Activated naive CD8-positive, alpha-beta T cell treated with anti-CD3 and anti-CD28 coated beads, Interleukin-2, amount 50 U/mL, for 24 hours (primary cell): ENCODE results near the gene AP1G1.

Source experiments
- ATAC-seq: fragments of 150-1000 bp; cut with Tn5 transposase; one replicate; pipeline ENCODE4 v1.10.0; 2021
- DNase-seq: peaks from one replicate; pipeline ENCODE4 v3.0.0; 2021
- H3K27ac Mint-ChIP-seq: one replicate; pipeline ENCODE4 v1.8.0; 2021; ENCODE audit warnings: mild to moderate bottlenecking, mixed read lengths
- H3K27me3 Mint-ChIP-seq: one replicate; pipeline ENCODE4 v1.8.0; 2021; ENCODE audit warnings: mixed read lengths
- H3K36me3 Mint-ChIP-seq: one replicate; pipeline ENCODE4 v1.8.0; 2021; ENCODE audit warnings: low read depth, mixed read lengths
- H3K4me1 Mint-ChIP-seq: one replicate; pipeline ENCODE4 v1.8.0; 2021; ENCODE audit warnings: mixed read lengths
- H3K4me3 Mint-ChIP-seq: one replicate; pipeline ENCODE4 v1.8.0; 2021; ENCODE audit warnings: mild to moderate bottlenecking, moderate library complexity, mixed read lengths
- H3K9me3 Mint-ChIP-seq: one replicate; pipeline ENCODE4 v1.8.0; 2021; ENCODE audit warnings: mixed read lengths

The AP1G1 gene

GRCh38 chr16:71754652-71755051 lies 54.0 kb downstream of the AP1G1 start:
- peaks cover 38% of the 10 kb centered on the region for H3K36me3 Mint-ChIP-seq
- ATAC-seq (no peak), DNase-seq (no peak)
- H3K4me3 Mint-ChIP-seq, result no peak overlapping the region
- no peaks in the 10 kb centered on the region for H3K27me3 Mint-ChIP-seq
- H3K4me1 Mint-ChIP-seq, result peaks cover 5% of the 10 kb centered on the region
- H3K27ac Mint-ChIP-seq, result peak overlapping the region; percentile 2
- H3K9me3 Mint-ChIP-seq, result no peaks in the 10 kb centered on the region

GRCh38 chr16:71754108-71754507 lies 54.5 kb downstream of the AP1G1 start:
- Mint-ChIP-seq H3K4me1 (peaks cover 5% of the 10 kb centered on the region), H3K27me3 (no peaks in the 10 kb centered on the region), H3K36me3 (peaks cover 40% of the 10 kb centered on the region), H3K9me3 (no peaks in the 10 kb centered on the region), H3K27ac (no peak overlapping the region), H3K4me3 (no peak overlapping the region)
- no peak for ATAC-seq
- no peak for DNase-seq

- no peaks in the 10 kb centered on the region for H3K9me3 Mint-ChIP-seq
- peaks cover 44% of the 10 kb centered on the region for H3K36me3 Mint-ChIP-seq
- no peak for DNase-seq
- peak overlapping the region; percentile 65 for H3K27ac Mint-ChIP-seq
- H3K27me3 Mint-ChIP-seq, result no peaks in the 10 kb centered on the region
- no peak overlapping the region for H3K4me3 Mint-ChIP-seq
- ATAC-seq, result no peak
- peaks cover 5% of the 10 kb centered on the region for H3K4me1 Mint-ChIP-seq
Observed at GRCh38 chr16:71748226-71748625, 60.4 kb downstream of the AP1G1 start.

- H3K4me3 Mint-ChIP-seq, result no peak overlapping the region
- H3K27me3 Mint-ChIP-seq, result no peaks in the 10 kb centered on the region
- no peak overlapping the region for H3K27ac Mint-ChIP-seq
- peaks cover 39% of the 10 kb centered on the region for H3K36me3 Mint-ChIP-seq
- H3K4me1 Mint-ChIP-seq, result peaks cover 5% of the 10 kb centered on the region
- DNase-seq (no peak), ATAC-seq (no peak)
- no peaks in the 10 kb centered on the region for H3K9me3 Mint-ChIP-seq
Observed at GRCh38 chr16:71746442-71747046, 62.1 kb downstream of the AP1G1 start.

- Mint-ChIP-seq H3K27me3 (no peaks in the 10 kb centered on the region), H3K27ac (no peak overlapping the region), H3K9me3 (no peaks in the 10 kb centered on the region), H3K36me3 (peaks cover 26% of the 10 kb centered on the region), H3K4me3 (no peak overlapping the region), H3K4me1 (no peaks in the 10 kb centered on the region)
- DNase-seq (no peak), ATAC-seq (no peak)
Observed at GRCh38 chr16:71738855-71739254, 69.8 kb downstream of the AP1G1 start.

- peaks cover 32% of the 10 kb centered on the region for H3K36me3 Mint-ChIP-seq
Observed at GRCh38 chr16:71737501-71737900, 71.1 kb downstream of the AP1G1 start.

GRCh38 chr16:71734511-71734910 lies 74.1 kb downstream of the AP1G1 start:
- Mint-ChIP-seq H3K4me3 (no peak overlapping the region), H3K36me3 (peaks cover 45% of the 10 kb centered on the region), H3K9me3 (no peaks in the 10 kb centered on the region), H3K27me3 (no peaks in the 10 kb centered on the region), H3K27ac (no peak overlapping the region), H3K4me1 (peaks cover 4% of the 10 kb centered on the region)
- DNase-seq (no peak), ATAC-seq (no peak)

More at GRCh38 chr16:71737501-71737900, 71.1 kb downstream of the AP1G1 start:
- Mint-ChIP-seq H3K9me3 (no peaks in the 10 kb centered on the region), H3K4me1 (no peaks in the 10 kb centered on the region), H3K4me3 (no peak overlapping the region), H3K27me3 (no peaks in the 10 kb centered on the region), H3K27ac (no peak overlapping the region)
- DNase-seq (no peak), ATAC-seq (no peak)

- peaks cover 36% of the 10 kb centered on the region for H3K36me3 Mint-ChIP-seq
- no peak for DNase-seq
- no peaks in the 10 kb centered on the region for H3K27me3 Mint-ChIP-seq
- no peaks in the 10 kb centered on the region for H3K9me3 Mint-ChIP-seq
- peak overlapping the region; percentile 5 for H3K27ac Mint-ChIP-seq
- peaks cover 5% of the 10 kb centered on the region for H3K4me1 Mint-ChIP-seq
- H3K4me3 Mint-ChIP-seq, result no peak overlapping the region
- ATAC-seq, result no peak
Observed at GRCh38 chr16:71732587-71732986, 76.0 kb downstream of the AP1G1 start.

- DNase-seq (no peak), ATAC-seq (no peak)
- no peak overlapping the region for H3K27ac Mint-ChIP-seq
- H3K4me1 Mint-ChIP-seq, result peaks cover 16% of the 10 kb centered on the region
- H3K9me3 Mint-ChIP-seq, result no peaks in the 10 kb centered on the region
- H3K27me3 Mint-ChIP-seq, result peaks cover 6% of the 10 kb centered on the region
- H3K36me3 Mint-ChIP-seq, result peaks cover 21% of the 10 kb centered on the region
- H3K4me3 Mint-ChIP-seq, result no peak overlapping the region
Observed at GRCh38 chr16:71727551-71728324, 80.9 kb downstream of the AP1G1 start.

GRCh38 chr16:71726476-71727315 lies 81.9 kb downstream of the AP1G1 start:
- peaks cover 25% of the 10 kb centered on the region for H3K4me1 Mint-ChIP-seq
- ATAC-seq (no peak), DNase-seq (no peak)
- no peak overlapping the region for H3K27ac Mint-ChIP-seq
- no peaks in the 10 kb centered on the region for H3K9me3 Mint-ChIP-seq
- H3K27me3 Mint-ChIP-seq, result peaks cover 6% of the 10 kb centered on the region
- peaks cover 10% of the 10 kb centered on the region for H3K36me3 Mint-ChIP-seq
- no peak overlapping the region for H3K4me3 Mint-ChIP-seq

GRCh38 chr16:71724320-71724751 lies 84.3 kb downstream of the AP1G1 start, which contains the start of gene PHLPP2:
Gene PHLPP2 (minus strand): TSS chr16:71724701. CDS start chr16:71714795, 9,906 bp downstream.
- DNase-seq (no peak), ATAC-seq (no peak)
- Mint-ChIP-seq H3K36me3 (no peaks in the 10 kb centered on the region), H3K4me3 (peak within 1 kb of the TSS; percentile 82), H3K27ac (no peak within 1 kb of the TSS), H3K4me1 (peaks cover 20% of the 10 kb centered on the region), H3K27me3 (peaks cover 6% of the 10 kb centered on the region), H3K9me3 (no peaks in the 10 kb centered on the region)

- Mint-ChIP-seq H3K27ac (no peak overlapping the region), H3K4me3 (peak overlapping the region; percentile 82)
- peak; percentile 80 for ATAC-seq
Observed at GRCh38 chr16:71723537-71724319, 84.9 kb downstream of the AP1G1 start.

GRCh38 chr16:71722801-71723536 lies 85.7 kb downstream of the AP1G1 start:
- Mint-ChIP-seq H3K9me3 (no peaks in the 10 kb centered on the region), H3K4me3 (peak overlapping the region; percentile 91), H3K4me1 (peaks cover 20% of the 10 kb centered on the region), H3K27me3 (peaks cover 6% of the 10 kb centered on the region), H3K36me3 (no peaks in the 10 kb centered on the region), H3K27ac (peak overlapping the region; percentile 76)
- peak; percentile 60 for ATAC-seq
- DNase-seq, result peak; percentile 66

More at GRCh38 chr16:71723537-71724319, 84.9 kb downstream of the AP1G1 start:
- Mint-ChIP-seq H3K4me1 (peaks cover 20% of the 10 kb centered on the region), H3K9me3 (no peaks in the 10 kb centered on the region), H3K36me3 (no peaks in the 10 kb centered on the region), H3K27me3 (peaks cover 6% of the 10 kb centered on the region)
- DNase-seq, result peak; percentile 84
